Stimulated activated memory B cell treated with anti-CD40 and anti-IgM and Interleukin-4, amounts not matched to agents 10 μg/mL and 1 μg/mL and 100 μg/mL, for 72 hours (primary cell): ENCODE results near the gene SLC22A17.

Source experiments
- ATAC-seq: fragments of 150-1000 bp; cut with Tn5 transposase; 2 replicates; pipeline ENCODE4 v1.10.0; 2021
- H3K27ac Mint-ChIP-seq: one replicate; pipeline ENCODE4 v1.8.0; 2022; ENCODE audit warnings: mild to moderate bottlenecking, mixed read lengths
- H3K27me3 Mint-ChIP-seq: one replicate; pipeline ENCODE4 v1.8.0; 2022; ENCODE audit warnings: mixed read lengths
- H3K36me3 Mint-ChIP-seq: one replicate; pipeline ENCODE4 v1.8.0; 2022; ENCODE audit warnings: mixed read lengths
- H3K4me1 Mint-ChIP-seq: one replicate; pipeline ENCODE4 v1.8.0; 2022; ENCODE audit warnings: mixed read lengths
- H3K4me3 Mint-ChIP-seq: one replicate; pipeline ENCODE4 v1.8.0; 2022; ENCODE audit warnings: mild to moderate bottlenecking, moderate library complexity, mixed read lengths
- H3K9me3 Mint-ChIP-seq: one replicate; pipeline ENCODE4 v1.8.0; 2022; ENCODE audit warnings: mixed read lengths

The SLC22A17 gene

GRCh38 chr14:23385642-23386265, 33.1 kb upstream of the SLC22A17 start:
- Mint-ChIP-seq H3K36me3 (no peaks in the 10 kb centered on the region), H3K4me3 (no peak overlapping the region), H3K4me1 (no peaks in the 10 kb centered on the region), H3K27ac (no peak overlapping the region), H3K27me3 (peaks cover 63% of the 10 kb centered on the region), H3K9me3 (no peaks in the 10 kb centered on the region)
- ATAC-seq, result no peak

DNA sequence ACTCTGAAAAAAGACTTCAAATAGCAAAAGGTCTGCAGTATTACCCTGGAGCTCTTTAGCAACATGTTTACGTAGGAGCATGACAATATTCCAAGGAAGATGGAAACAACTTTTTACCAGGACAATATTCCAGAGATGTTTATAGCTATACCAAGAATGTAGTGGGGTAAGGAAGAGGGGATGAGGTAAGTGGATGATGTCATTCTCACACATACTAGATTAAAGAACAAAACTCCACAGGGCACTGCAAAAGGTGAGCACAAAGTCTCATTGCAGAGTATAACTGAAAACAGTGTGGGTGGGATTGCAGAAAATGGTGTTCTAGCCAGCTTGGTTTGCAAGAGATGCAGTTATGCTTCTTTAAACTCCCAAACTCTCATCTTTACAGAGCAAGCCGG, 32.6 kb upstream of the SLC22A17 start:
- no peak for ATAC-seq
- H3K4me1 Mint-ChIP-seq, result no peaks in the 10 kb centered on the region
- H3K36me3 Mint-ChIP-seq, result no peaks in the 10 kb centered on the region
- H3K27me3 Mint-ChIP-seq, result peaks cover 64% of the 10 kb centered on the region
- H3K27ac Mint-ChIP-seq, result no peak overlapping the region
- H3K9me3 Mint-ChIP-seq, result no peaks in the 10 kb centered on the region
- H3K4me3 Mint-ChIP-seq, result no peak overlapping the region

DNA sequence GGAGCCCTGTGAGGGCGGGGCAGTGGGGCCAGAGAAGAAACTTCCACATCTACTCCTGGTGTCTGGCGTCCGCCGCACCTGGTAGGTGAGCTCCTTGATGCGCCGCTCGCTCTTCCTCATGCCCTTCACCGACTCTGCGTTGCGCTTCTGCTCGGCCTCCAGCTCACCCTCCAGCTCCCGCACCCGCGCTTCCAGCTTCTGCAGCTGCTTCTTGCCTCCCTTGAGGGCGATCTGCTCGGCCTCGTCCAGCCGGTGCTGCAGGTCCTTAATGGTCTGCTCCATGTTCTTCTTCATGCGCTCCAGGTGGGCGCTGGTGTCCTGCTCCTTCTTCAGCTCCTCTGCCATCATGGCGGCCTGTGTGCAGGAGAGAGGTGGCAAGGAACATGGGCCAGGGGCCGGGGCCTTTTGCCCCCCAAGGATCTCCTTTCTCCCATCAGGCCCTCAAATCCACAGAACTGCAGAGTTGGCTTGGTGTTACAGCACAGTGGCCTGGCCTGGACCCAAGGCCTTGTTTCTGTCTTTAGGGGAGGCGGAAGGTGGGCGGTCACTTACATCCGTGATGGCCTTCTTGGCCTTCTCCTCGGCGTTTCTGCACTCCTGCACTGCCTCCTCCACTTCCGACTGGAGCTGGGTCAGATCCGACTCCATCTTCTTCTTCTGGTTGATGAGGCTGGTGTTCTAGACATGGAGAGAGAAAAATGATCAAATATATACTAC, 31.8 kb upstream of the SLC22A17 start:
- Mint-ChIP-seq H3K27ac (no peak overlapping the region), H3K9me3 (no peaks in the 10 kb centered on the region), H3K27me3 (peaks cover 57% of the 10 kb centered on the region), H3K4me1 (no peaks in the 10 kb centered on the region), H3K4me3 (no peak overlapping the region), H3K36me3 (no peaks in the 10 kb centered on the region)
- ATAC-seq, result no peak

DNA sequence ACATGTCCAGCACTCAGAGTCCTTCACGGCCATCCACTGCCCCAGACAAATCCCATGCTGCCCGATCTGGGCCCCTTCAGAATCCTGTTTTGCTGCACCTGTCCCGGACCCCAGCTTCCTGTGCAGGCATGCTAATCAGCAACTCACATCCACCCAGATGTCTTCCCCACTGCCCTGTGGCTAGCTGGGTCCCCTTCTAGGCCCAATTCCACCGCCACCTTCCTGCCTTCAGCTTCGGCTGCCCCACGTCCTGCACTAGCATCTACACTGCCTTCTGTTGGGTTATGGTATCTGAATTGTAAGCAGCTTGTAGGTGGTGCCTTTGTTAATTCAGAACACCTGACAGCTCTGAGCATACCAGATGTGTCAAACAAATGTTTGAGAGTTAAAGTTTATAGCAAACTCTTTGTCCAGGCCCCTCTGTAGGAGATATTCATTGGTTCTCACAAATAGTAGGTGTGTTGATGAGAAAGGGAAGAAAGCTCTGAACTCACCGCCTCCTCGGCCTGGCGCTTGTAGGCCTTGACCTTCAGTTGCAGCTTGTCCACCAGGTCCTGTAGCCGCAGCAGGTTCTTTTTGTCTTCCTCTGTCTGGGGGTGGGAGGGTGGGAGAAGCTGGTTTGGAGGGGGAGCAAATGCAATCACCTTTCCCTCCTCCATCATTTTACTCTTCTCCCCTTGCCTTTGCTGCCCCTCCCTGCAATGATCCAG, 30.2 kb upstream of the SLC22A17 start:
- Mint-ChIP-seq H3K36me3 (no peaks in the 10 kb centered on the region), H3K4me1 (no peaks in the 10 kb centered on the region), H3K27ac (no peak overlapping the region), H3K9me3 (no peaks in the 10 kb centered on the region), H3K27me3 (peaks cover 56% of the 10 kb centered on the region), H3K4me3 (no peak overlapping the region)
- ATAC-seq, result no peak

GRCh38 chr14:23382276-23382675, 29.6 kb upstream of the SLC22A17 start:
- Mint-ChIP-seq H3K27me3 (peaks cover 58% of the 10 kb centered on the region), H3K4me1 (no peaks in the 10 kb centered on the region), H3K4me3 (no peak overlapping the region), H3K36me3 (no peaks in the 10 kb centered on the region), H3K9me3 (no peaks in the 10 kb centered on the region), H3K27ac (no peak overlapping the region)
- ATAC-seq, result no peak

GRCh38 chr14:23381871-23382270, 29.2 kb upstream of the SLC22A17 start:
- ATAC-seq, result no peak
- no peaks in the 10 kb centered on the region for H3K9me3 Mint-ChIP-seq
- no peak overlapping the region for H3K27ac Mint-ChIP-seq
- H3K27me3 Mint-ChIP-seq, result peaks cover 62% of the 10 kb centered on the region
- H3K36me3 Mint-ChIP-seq, result no peaks in the 10 kb centered on the region
- no peaks in the 10 kb centered on the region for H3K4me1 Mint-ChIP-seq
- H3K4me3 Mint-ChIP-seq, result no peak overlapping the region

DNA sequence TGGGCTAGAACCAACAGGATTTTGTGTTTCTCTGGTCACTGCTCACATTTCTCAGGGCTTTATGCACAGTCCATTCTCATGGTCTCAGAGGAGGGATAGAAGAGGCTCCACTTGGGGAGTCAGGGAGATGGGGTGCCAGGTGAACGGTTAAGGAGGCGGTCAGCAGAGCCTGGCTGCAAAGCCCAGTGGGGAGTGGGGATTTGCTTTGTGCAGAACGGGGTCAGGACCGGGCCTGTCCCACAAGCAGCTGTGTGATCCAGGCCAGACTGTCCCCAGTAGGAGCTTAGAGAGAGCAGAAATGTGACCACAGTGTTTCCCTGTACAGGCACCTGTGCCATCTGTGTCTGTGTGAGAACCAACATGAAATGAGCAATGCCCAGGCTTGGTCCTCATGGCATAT, 28.3 kb upstream of the SLC22A17 start:
- H3K9me3 Mint-ChIP-seq, result no peaks in the 10 kb centered on the region
- H3K27me3 Mint-ChIP-seq, result peaks cover 68% of the 10 kb centered on the region
- H3K4me3 Mint-ChIP-seq, result no peak overlapping the region
- no peak overlapping the region for H3K27ac Mint-ChIP-seq
- ATAC-seq, result no peak
- H3K4me1 Mint-ChIP-seq, result no peaks in the 10 kb centered on the region
- H3K36me3 Mint-ChIP-seq, result no peaks in the 10 kb centered on the region

GRCh38 chr14:23380197-23380914, 27.7 kb upstream of the SLC22A17 start:
- H3K27ac Mint-ChIP-seq, result no peak overlapping the region
- no peaks in the 10 kb centered on the region for H3K4me1 Mint-ChIP-seq
- peaks cover 68% of the 10 kb centered on the region for H3K27me3 Mint-ChIP-seq
- ATAC-seq, result no peak
- no peak overlapping the region for H3K4me3 Mint-ChIP-seq
- no peaks in the 10 kb centered on the region for H3K36me3 Mint-ChIP-seq
- H3K9me3 Mint-ChIP-seq, result no peaks in the 10 kb centered on the region

- H3K36me3 Mint-ChIP-seq, result no peaks in the 10 kb centered on the region
- peak; percentile 66 for ATAC-seq
- H3K4me3 Mint-ChIP-seq, result no peak overlapping the region
- peaks cover 64% of the 10 kb centered on the region for H3K27me3 Mint-ChIP-seq
- no peak overlapping the region for H3K27ac Mint-ChIP-seq
- H3K4me1 Mint-ChIP-seq, result no peaks in the 10 kb centered on the region
- no peaks in the 10 kb centered on the region for H3K9me3 Mint-ChIP-seq
Measured at GRCh38 chr14:23379366-23380196, 26.9 kb upstream of the SLC22A17 start.

- no peaks in the 10 kb centered on the region for H3K9me3 Mint-ChIP-seq
- H3K27ac Mint-ChIP-seq, result no peak overlapping the region
- H3K4me1 Mint-ChIP-seq, result no peaks in the 10 kb centered on the region
- no peak for ATAC-seq
- H3K36me3 Mint-ChIP-seq, result no peaks in the 10 kb centered on the region
- H3K4me3 Mint-ChIP-seq, result no peak overlapping the region
- H3K27me3 Mint-ChIP-seq, result peaks cover 57% of the 10 kb centered on the region
Measured at GRCh38 chr14:23378612-23379220, 26.0 kb upstream of the SLC22A17 start.

- no peaks in the 10 kb centered on the region for H3K36me3 Mint-ChIP-seq
- H3K27ac Mint-ChIP-seq, result no peak overlapping the region
- no peak overlapping the region for H3K4me3 Mint-ChIP-seq
- H3K9me3 Mint-ChIP-seq, result no peaks in the 10 kb centered on the region
- H3K27me3 Mint-ChIP-seq, result peaks cover 57% of the 10 kb centered on the region
- ATAC-seq, result no peak
- no peaks in the 10 kb centered on the region for H3K4me1 Mint-ChIP-seq
Measured at GRCh38 chr14:23377573-23378563, 25.2 kb upstream of the SLC22A17 start.

- ATAC-seq, result no peak
- no peak overlapping the region for H3K4me3 Mint-ChIP-seq
- no peaks in the 10 kb centered on the region for H3K9me3 Mint-ChIP-seq
- H3K4me1 Mint-ChIP-seq, result no peaks in the 10 kb centered on the region
- peaks cover 51% of the 10 kb centered on the region for H3K27me3 Mint-ChIP-seq
- no peak overlapping the region for H3K27ac Mint-ChIP-seq
- no peaks in the 10 kb centered on the region for H3K36me3 Mint-ChIP-seq
Measured at GRCh38 chr14:23377198-23377550, 24.5 kb upstream of the SLC22A17 start.

DNA sequence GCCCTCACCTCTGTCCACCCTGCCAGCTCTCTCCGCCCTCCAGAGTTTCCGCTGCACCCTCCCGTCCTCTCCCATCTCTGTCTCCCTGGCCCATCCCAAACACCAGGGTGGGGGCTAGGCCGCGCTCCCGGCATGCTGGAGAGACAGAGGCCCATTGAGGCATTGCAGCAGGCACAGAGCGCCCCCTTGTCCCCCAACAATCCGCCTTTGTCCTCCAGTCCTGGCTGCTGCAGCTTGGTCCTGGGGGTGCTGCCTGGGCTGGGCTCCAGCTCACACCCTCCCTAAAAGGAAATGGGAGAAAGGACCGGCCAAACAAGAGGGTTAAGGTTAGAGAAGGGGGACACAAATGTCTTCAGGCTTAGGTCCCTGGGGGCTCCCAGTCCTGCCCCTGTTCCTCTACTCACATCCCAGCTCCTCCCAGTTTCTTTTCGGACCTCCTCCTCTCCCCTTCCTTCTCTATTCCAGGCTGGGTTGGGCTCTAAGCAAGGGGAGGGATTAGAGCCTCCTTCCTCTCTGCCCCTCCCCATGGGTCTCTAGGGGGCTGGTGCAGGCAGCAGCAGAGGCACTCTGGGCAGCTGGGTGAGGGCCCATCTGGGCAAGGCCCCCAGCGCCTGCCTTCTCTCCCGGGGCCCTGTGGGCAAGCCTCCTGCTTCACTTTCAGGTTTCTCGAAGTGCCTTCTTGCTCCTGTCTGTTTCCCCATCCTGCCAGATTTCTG, 24.0 kb upstream of the SLC22A17 start, which contains the start of gene CMTM5:
Gene CMTM5 (plus strand): TSS at position 565 of the 716 bp plus-strand sequence. CDS start 206 bp downstream, outside the sequence.
- Mint-ChIP-seq H3K4me1 (no peaks in the 10 kb centered on the region), H3K27ac (no peak within 1 kb of the TSS), H3K4me3 (no peak within 1 kb of the TSS), H3K9me3 (no peaks in the 10 kb centered on the region), H3K27me3 (peaks cover 45% of the 10 kb centered on the region), H3K36me3 (no peaks in the 10 kb centered on the region)
- ATAC-seq, result no peak
